K562 (cell line): Measurements from ENCODE around the gene RAI14. TPM values are rescaled to one million over a fixed set of nuclear protein-coding genes. Genes with fewer than 3 reads are reported as not detected.

Experiments used
- ZNF318 ChIP-seq, 2 experiments: fragments of 450-650 bp; IDR thresholded peaks; 2 replicates each; pipeline ENCODE4 v1.6.1; 2016; ENCODE audit warnings: mild to moderate bottlenecking in 2 of 2, borderline replicate concordance in 1 of 2, low read depth in 1 of 2, moderate library complexity in 1 of 2
- polyA plus RNA-seq, 8 experiments: library from polyadenylated mRNA; depleted of rRNA in 4 of 8; stranded (reverse) in 5 of 8; unstranded in 3 of 8; fragments of >200 nt; fragmentation: Nextera tagmentation in 2 of 8; fragmentation: Illumina TruSeq in 1 of 8; extraction: Ambion mirVana in 2 of 8; extraction: Trizol in 1 of 8; gene quantifications; 2 replicates each; pipeline versions ENCODE4 v1.2.1 to v1.2.3, GENCODE V29; 2011 to 2014; ENCODE audit warnings: inconsistent platforms in 1 of 8, missing spikeins in 1 of 8
- total RNA-seq, 7 experiments: library from RNA; depleted of rRNA in 6 of 7; stranded (reverse); fragments of >200 nt in 6 of 7; fragmentation: Illumina TruSeq in 2 of 7; extraction: Trizol in 2 of 7; gene quantifications; 2 replicates each; pipeline versions ENCODE4 v1.2.1 to v1.2.3, GENCODE V29; 2011 to 2021; ENCODE audit warnings: low replicate concordance in 1 of 7

RAI14 gene
- total and polyA plus RNA-seq, 9 of the 15 experiments (the other 6 are each of a cell fraction or from before 2014, with no cell fraction given): 11.3 to 82.5 (median 34.8) TPM

GRCh38 chr5:34865091-34865490 lies 209.0 kb downstream of the RAI14 start (continued):
- no peak for TF ChIP-seq ZNF318 (IDR thresholded peaks at IDR 0.05; ENCODE audit: borderline replicate concordance in 1 of 2, low read depth in 1 of 2)
